Activated CD8-positive, alpha-beta memory T cell treated with anti-CD3 and anti-CD28 coated beads for 4 hours (primary cell): ENCODE data around the gene CADM1.
"Not testable (repeated sequence)": the region's sequence is repeated elsewhere in the genome, so short reads cannot be mapped to it uniquely, and the experiment has no call there.

Experiments
- DNase-seq, 2 donors: peaks; one replicate each; pipeline ENCODE4 v3.0.0-alpha.2; 2020; ENCODE audit warnings: low read depth in 2 of 2

The CADM1 gene

GRCh38 chr11:115477410-115477809, 26.8 kb downstream of the CADM1 start:
- no peak for DNase-seq

- no peak for DNase-seq
These were observed 27.5 kb downstream of the CADM1 start for GRCh38 chr11:115476463-115477286.

DNA sequence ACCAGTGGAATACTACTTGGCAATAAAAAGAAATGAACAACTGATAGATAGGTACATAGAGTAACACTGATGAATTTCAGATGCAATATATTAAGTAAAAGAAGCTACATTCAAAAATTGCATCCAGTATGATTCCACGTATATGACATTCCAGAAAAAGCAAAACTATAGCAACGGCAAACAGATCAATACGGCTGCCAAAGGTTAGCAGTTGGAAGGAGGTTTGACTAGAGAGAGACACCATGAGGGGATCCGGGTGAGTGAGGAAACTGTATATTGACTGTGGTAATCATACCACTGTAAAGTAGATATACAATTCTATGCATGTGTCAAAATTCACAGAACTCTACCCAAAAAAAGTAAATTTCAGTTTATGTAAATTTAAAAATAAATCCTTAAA, 28.7 kb downstream of the CADM1 start:
- DNase-seq = no peak

- not testable (repeated sequence) for DNase-seq
These were observed 29.9 kb downstream of the CADM1 start for GRCh38 chr11:115474306-115474705.

GRCh38 chr11:115473167-115473566, 31.0 kb downstream of the CADM1 start:
- no peak for DNase-seq

DNA sequence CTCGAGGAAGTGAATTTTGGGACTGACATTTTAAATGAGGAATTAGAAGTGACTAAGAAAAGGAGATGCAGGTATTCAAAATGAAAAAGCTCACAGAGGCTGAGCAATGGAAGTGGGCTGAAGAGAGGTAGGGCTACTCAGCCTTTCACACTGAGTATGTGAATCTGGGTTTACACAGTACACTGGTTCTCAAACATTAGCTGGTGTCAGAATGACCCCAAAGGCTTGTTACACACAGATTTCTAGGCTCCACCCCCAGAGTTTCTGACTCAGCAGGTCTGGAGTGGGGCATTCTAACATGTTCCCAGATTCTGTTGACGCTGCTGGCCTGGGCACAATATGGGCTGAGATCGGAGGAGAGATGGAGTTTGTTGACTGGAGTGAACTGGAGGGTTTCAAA, 32.8 kb downstream of the CADM1 start:
- DNase-seq = no peak

DNA sequence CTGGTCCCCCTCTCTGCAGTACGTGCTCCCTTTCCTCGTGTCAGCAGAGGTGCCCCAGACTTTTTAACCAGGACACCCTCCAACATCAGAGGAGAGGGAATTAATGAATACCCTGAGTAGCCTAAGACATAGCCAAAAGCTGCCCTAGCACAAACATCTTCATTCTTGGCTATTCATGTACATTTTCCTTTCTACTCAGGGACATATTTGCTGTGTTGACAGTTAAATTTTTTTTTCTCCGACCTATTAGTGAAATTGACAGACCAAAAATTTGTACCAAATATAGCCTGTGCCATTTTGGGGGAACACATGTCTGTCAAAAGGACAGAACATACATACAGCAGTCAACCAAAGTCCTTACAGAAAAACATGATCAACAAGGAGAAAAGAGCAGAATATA, 33.3 kb downstream of the CADM1 start:
- no peak for DNase-seq

- no peak for DNase-seq
These were observed 34.9 kb downstream of the CADM1 start for GRCh38 chr11:115469361-115469760.

GRCh38 chr11:115466122-115466521, 38.1 kb downstream of the CADM1 start:
- no peak for DNase-seq

DNA sequence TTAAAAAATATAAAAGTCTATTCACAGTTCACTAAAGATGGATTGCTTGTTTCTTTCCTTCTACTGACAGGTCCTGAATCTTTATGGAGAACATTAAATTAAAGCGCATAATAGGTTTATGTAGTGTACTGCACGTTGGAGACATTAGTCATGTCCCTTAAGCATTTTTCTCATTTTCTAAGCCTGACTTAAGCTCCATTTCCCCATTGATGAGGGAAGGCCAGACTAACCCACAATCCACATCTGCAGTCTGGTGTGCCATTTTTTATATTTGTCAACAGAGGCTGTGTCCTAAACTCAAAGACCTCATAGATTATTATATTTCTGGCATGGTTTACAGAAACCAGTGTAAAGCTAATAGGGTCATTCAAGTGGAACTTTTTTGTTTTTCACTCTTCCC, 39.9 kb downstream of the CADM1 start:
- no peak for DNase-seq

GRCh38 chr11:115463606-115464005, 40.6 kb downstream of the CADM1 start:
- DNase-seq = no peak

DNA sequence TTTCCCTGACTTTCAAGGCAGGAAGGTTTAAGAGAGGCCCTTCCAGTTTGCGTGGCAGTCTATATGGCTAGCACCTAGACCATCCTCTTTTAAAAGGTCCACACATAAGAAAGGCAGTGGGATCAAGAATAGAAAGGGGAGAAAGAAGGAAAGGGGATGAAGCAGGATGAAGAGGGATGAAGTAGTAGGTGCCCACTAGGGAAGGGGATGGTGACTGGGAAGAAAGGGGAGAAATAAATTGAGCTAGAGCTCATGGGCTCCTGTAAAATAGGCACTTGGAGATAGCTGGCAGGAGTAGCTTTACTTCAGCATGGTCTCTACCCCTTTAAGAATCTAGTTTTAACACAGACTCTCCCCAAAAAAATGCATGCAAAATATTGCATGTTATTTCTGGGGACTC, 41.5 kb downstream of the CADM1 start:
- DNase-seq = no peak

- DNase-seq = no peak
These were observed 42.1 kb downstream of the CADM1 start for GRCh38 chr11:115462004-115462541.

DNA sequence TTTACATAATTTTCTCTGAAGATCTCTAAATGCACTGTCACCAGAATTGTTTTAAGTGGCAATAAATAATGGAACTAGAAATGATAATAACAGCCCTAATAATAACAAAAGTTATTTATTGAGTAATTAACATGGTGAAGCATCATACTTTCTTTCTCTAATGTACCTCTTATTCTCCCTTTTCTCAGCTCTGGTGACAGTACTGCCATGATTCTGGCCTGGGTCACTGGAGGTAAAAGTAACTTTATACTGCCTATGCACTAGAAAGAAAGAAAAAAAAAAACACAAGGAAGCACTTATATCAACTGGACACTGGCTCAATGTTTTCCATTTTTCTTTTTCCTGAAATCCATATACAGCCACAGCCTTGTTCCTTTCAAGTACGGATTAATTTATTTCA, 43.7 kb downstream of the CADM1 start:
- DNase-seq = no peak

GRCh38 chr11:115459563-115459962, 44.7 kb downstream of the CADM1 start:
- no peak for DNase-seq

DNA sequence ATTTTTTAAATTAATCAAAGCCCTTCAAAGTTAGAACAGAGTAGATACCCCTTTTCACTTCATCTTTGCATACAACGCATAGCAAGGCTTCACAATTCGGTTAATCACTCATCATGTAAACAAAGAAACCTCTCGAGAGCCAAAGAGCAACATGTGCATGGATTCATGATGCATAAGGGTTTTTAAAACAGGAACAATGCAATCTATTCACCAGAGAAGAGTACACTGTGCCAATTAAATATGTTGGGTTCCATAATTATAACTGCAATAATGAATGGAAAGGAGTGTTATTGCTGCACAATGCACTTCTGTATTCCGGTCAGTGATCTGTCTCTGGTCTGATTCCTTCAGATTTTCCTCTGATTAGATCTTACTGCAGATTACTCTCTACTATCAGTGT, 45.3 kb downstream of the CADM1 start:
- DNase-seq = no peak

DNA sequence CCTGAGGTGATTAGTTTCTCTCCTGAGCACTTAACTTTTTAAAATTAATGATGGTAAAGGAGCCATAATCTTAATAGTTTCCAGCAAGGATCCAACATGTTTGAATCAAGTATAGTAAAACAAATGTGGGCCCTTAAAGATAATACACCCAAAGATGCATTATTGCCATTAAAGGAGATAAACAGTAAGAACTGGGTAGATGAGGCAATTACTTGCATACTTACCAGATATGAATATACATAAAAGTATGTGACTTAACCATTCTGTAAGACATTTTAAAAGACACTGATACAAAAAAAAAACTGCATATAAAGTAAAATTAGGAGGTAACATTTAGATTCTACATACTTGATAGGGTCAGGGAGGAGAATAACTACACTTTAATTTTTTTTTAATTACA, 48.2 kb downstream of the CADM1 start:
- no peak for DNase-seq

DNA sequence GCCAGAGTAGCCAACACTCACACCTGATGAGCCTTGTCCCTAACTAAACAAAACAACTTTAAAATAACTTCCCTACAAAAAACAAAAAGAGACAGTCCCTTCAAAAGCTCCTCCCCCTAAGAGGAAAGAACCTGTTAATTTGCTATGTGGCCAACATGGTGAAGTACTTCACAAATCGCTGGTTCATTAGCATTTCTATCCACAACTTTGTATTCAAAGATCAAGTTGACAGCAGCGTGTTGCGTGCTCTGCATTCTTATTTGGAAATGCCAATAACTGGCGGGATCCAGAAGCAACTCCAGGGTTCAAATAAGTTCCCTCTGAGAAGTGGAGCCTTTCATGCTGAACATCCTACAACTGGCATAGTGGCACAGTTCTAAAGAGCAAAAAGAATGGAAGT, 48.6 kb downstream of the CADM1 start:
- no peak for DNase-seq

GRCh38 chr11:115454525-115454924, 49.7 kb downstream of the CADM1 start:
- no peak for DNase-seq

GRCh38 chr11:115453693-115454490, 50.3 kb downstream of the CADM1 start:
- DNase-seq = no peak

GRCh38 chr11:115452241-115452640, 52.0 kb downstream of the CADM1 start:
- DNase-seq = no peak

DNA sequence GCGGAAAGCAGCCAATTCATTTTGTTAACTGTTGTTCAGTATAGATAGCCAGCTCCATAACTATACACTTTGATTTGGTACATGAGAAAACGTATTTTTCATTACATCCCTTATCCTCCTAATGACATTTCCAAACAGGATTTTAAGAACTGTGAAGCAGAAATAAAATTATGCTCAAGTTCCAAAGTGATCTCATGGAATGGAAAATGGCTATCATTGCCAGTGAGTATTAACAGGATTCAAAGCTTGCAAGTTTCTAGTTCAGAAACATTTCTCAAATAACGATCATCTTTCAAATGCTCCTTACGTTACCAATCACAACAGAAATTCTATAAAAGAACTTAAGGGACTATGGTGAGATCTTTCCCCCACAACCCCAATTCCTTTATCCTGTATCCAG, 53.7 kb downstream of the CADM1 start:
- no peak for DNase-seq
